Measurements from ENCODE around the gene ASPHD2. TPM values are rescaled to one million over a fixed set of nuclear protein-coding genes. Genes with fewer than 3 reads are reported as not detected.

Gene ASPHD2
- total RNA-seq, 4 donors from 2014 or later: 1.0 to 1.4 (median 1.2) TPM

DNA sequence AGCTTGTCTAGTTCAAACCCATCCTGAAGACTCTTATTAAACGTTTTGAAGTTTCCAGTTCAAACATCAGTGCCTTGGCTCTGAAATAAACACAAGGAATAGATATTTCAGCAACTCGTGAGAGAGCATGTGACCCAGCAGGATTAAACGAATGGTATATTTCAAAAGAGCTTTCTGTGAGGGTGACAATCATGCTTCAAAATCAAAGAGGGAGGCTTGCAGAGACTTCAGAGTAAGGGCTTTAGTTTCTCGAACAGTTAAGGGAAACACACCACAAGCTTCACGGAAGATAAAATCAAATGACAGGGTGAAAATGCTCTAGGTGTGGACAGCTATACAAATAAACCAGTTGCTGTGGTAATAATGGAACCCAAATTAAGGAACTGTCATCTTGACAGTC, 53.1 kb downstream of the ASPHD2 start:
- Histone ChIP-seq H3K36me3 (peaks cover 0 to 45% of the 10 kb centered on the region in 2 donors), H3K27ac (no peak overlapping the region), H3K9me3 (no peaks in the 10 kb centered on the region), H3K4me1 (peaks cover 13 to 73% (median 39%) of the 10 kb centered on the region in 3 donors), H3K4me3 (no peak overlapping the region), H3K27me3 (no peaks in the 10 kb centered on the region)
- TF ChIP-seq POLR2AphosphoS5 (IDR thresholded peaks at IDR 0.05): no peak
- TF ChIP-seq EP300 (IDR thresholded peaks at IDR 0.05): no peak
- TF ChIP-seq POLR2A (IDR thresholded peaks at IDR 0.05): no peak
- TF ChIP-seq, protein P1, sequence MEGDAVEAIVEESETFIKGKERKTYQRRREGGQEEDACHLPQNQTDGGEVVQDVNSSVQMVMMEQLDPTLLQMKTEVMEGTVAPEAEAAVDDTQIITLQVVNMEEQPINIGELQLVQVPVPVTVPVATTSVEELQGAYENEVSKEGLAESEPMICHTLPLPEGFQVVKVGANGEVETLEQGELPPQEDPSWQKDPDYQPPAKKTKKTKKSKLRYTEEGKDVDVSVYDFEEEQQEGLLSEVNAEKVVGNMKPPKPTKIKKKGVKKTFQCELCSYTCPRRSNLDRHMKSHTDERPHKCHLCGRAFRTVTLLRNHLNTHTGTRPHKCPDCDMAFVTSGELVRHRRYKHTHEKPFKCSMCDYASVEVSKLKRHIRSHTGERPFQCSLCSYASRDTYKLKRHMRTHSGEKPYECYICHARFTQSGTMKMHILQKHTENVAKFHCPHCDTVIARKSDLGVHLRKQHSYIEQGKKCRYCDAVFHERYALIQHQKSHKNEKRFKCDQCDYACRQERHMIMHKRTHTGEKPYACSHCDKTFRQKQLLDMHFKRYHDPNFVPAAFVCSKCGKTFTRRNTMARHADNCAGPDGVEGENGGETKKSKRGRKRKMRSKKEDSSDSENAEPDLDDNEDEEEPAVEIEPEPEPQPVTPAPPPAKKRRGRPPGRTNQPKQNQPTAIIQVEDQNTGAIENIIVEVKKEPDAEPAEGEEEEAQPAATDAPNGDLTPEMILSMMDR (IDR thresholded peaks at IDR 0.05): no peak
- no peak for ATAC-seq
- 44 to 87% methylated on average over 3 to 5 of the region's 5 CpGs for WGBS, 2 donors (ENCODE audit: low coverage in 1 of 2)

DNA sequence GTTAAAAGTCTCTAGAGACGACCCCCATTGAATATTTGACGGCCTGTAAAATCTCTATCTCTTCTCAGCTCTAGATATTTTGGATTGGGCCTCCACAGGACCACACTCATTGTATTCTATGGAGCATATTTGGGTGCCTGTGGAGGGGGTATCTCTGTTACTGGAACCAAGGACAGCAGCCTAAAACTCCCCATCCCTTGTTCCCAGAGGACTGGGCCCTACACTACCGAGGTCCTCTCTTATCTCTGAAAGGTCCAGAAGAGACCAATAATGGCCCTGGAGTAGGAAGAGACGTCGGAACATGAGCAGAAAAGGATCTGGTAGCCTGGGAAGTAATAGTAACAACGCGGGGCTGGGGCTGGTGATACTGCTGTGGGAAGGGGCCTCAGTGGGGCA, 54.0 kb downstream of the ASPHD2 start:
- Histone ChIP-seq H3K9me3 (no peaks in the 10 kb centered on the region), H3K27ac (peak overlapping the region; percentile 80 to 95 (median 94)), H3K4me1 (peaks cover 13 to 73% (median 39%) of the 10 kb centered on the region in 3 donors), H3K4me3 (peak overlapping the region; percentile 88 to 99), H3K27me3 (no peaks in the 10 kb centered on the region), H3K36me3 (peaks cover 0 to 45% of the 10 kb centered on the region in 2 donors)
- no peak for ATAC-seq
- TF ChIP-seq EP300 (IDR thresholded peaks at IDR 0.05) (no peak), POLR2A (IDR thresholded peaks at IDR 0.05) (no peak), POLR2AphosphoS5 (IDR thresholded peaks at IDR 0.05) (no peak)
- TF ChIP-seq, protein P1 (IDR thresholded peaks at IDR 0.05): no peak
- 11 to 17% methylated on average over 3 to 7 of the region's 7 CpGs for WGBS, 2 donors (ENCODE audit: low coverage in 1 of 2)

DNA sequence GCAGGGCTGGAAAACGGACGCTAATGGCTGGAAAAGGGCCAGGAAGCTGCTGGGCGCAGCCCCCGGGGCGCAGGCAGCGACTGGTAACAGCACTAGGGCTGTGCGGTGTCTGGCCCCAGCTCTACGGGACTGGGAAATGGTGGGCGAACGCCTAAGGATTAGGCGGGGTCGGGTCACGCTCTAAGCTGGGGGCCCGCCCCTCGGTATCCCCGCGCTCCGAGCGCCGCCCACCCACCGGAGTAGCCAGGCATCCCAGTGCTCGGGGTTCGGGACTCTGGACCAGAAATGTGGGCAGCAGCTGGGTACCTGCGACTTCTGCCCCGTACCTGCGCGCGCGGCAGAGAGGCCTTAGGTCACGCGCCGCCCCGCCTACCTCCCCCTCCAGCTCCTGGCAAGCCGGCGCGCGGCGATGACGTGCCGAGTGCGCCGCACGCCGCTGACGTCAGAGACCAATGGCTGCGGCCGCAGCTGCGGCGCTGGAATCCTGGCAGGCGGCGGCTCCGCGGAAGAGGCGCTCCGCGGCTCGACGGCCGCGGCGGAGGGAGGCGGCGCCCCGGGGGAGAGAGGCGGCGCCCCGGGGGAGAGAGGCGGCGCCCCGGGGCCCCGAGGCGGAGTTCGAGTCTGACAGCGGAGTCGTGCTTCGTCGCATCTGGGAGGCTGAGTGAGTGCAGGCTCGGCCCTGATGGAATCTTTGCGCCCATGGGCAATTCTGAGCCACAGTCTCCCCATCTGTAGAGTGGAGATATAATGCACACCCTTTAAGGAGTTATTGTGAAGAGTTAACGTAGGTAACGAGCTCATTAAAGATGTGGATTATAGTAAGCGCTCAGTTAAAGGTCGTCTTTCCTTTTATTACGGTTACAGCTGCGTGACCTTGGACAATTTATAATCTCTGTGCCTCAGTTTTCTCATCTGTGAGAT, 54.6 kb downstream of the ASPHD2 start, which contains the start of the genes HPS4 and SRRD:
TSS of gene HPS4 (minus strand) at position 345 of the 921 bp plus-strand sequence. CDS start 2,021 bp downstream, outside the sequence.
TSS of gene SRRD (plus strand) at position 439 of the 921 bp plus-strand sequence. CDS start at position 453, 14 bp downstream.
- TF ChIP-seq POLR2AphosphoS5 (IDR thresholded peaks at IDR 0.05) (peak; percentile 95), EP300 (IDR thresholded peaks at IDR 0.05) (no peak), POLR2A (IDR thresholded peaks at IDR 0.05) (peak; percentile 83 to 87)
- TF ChIP-seq, protein P1 (IDR thresholded peaks at IDR 0.05): peak in 1 of 4 experiments; percentile 7
- peak within 1 kb of the TSS; percentile 88 to 99 for H3K4me3 ChIP-seq
- ATAC-seq: peak; percentile 94
- 2 to 7% methylated on average over 5 to 20 of the region's 85 CpGs for WGBS, 2 donors (ENCODE audit: low coverage in 1 of 2)
- peaks cover 13 to 71% (median 39%) of the 10 kb centered on the region in 3 donors for H3K4me1 ChIP-seq
- H3K27ac ChIP-seq: peak within 1 kb of the TSS; percentile 80 to 95 (median 94)
- peaks cover 0 to 45% of the 10 kb centered on the region in 2 donors for H3K36me3 ChIP-seq
- no peaks in the 10 kb centered on the region for H3K9me3 ChIP-seq
- no peaks in the 10 kb centered on the region for H3K27me3 ChIP-seq

DNA sequence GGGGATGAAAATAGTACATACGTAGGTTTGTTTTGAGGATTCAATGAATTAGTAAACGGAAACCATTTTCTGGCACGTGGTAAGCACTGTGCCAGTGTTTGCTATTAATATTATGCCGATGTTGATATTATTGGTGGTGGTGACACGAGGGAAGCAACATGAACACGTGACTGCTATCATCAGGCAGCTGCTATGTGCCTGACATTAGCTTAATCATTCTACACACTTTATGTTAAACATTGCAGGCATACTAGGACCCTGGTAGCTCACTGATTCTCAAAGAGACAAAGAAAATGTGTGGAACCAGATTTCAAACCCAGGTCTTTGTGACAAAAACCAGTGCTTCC, 55.3 kb downstream of the ASPHD2 start:
- H3K36me3 ChIP-seq: peaks cover 0 to 45% of the 10 kb centered on the region in 2 donors
- H3K27ac ChIP-seq: peak overlapping the region; percentile 80 to 95 (median 94)
- no peaks in the 10 kb centered on the region for H3K27me3 ChIP-seq
- no peak for ATAC-seq
- WGBS, 2 donors (ENCODE audit: low coverage in 1 of 2): 6 to 10% methylated on average over 6 of the region's 6 CpGs
- no peaks in the 10 kb centered on the region for H3K9me3 ChIP-seq
- H3K4me1 ChIP-seq: peaks cover 13 to 65% (median 39%) of the 10 kb centered on the region in 3 donors
- peak overlapping the region; percentile 88 to 99 for H3K4me3 ChIP-seq
- TF ChIP-seq POLR2AphosphoS5 (IDR thresholded peaks at IDR 0.05) (no peak), POLR2A (IDR thresholded peaks at IDR 0.05) (no peak), EP300 (IDR thresholded peaks at IDR 0.05) (no peak)
- TF ChIP-seq, protein P1 (IDR thresholded peaks at IDR 0.05): no peak
